GM23248 (cell line): ENCODE measurements around the gene TMTC1.

ENCODE experiments used
- EZH2 ChIP-seq: fragments of 200-600 bp; sonication (generic); IDR thresholded peaks from 2 replicates; pipeline ENCODE4 v1.6.1; 2018; ENCODE audit warnings: antibody characterized with exemption, mild to moderate bottlenecking; ENCODE audit not compliant: insufficient read depth, poor library complexity, severe bottlenecking
- EZH2phosphoT487 ChIP-seq: fragments of 200-600 bp; sonication (generic); IDR thresholded peaks from 2 replicates; pipeline ENCODE4 v1.6.1; 2018; ENCODE audit warnings: antibody characterized with exemption, moderate library complexity, mild to moderate bottlenecking, low read depth; ENCODE audit not compliant: insufficient read depth

DNA sequence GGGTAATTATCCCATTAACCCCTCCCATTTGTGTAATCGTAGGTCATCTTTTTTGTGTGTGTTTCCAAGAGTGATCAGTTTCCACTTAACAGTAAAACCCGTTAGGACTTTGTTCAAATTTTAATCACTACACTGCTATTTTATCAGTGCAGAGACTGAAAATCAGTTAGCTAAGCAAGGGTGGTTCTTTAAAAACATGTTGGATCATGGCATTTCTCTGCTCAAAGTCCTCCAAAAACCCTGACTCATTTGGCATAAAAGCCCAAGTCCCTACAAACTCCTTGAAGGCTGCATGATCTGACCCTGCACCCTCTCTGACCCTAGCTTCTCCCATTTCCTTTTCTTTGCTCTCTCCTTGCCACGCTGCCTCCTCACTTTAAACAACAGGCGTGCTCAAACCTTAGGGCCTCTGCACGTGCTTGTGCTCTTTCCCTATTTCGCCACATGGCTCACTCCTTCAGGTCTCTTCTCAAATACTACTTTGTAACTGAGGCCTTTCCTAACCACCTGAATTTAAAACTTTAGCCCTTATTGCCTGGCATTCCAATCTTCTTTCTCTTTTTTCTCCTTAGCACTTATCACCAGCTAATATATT, 273.1 kb downstream of the TMTC1 start:
- TF ChIP-seq EZH2phosphoT487 (no peak), EZH2 (no peak)
